ENCODE measurements around the gene PRR7. TPM values are rescaled to one million over a fixed set of nuclear protein-coding genes. Genes with fewer than 3 reads are reported as not detected.

The PRR7 gene
- total RNA-seq, 1 donor from 2014 or later: 2.1 TPM

DNA sequence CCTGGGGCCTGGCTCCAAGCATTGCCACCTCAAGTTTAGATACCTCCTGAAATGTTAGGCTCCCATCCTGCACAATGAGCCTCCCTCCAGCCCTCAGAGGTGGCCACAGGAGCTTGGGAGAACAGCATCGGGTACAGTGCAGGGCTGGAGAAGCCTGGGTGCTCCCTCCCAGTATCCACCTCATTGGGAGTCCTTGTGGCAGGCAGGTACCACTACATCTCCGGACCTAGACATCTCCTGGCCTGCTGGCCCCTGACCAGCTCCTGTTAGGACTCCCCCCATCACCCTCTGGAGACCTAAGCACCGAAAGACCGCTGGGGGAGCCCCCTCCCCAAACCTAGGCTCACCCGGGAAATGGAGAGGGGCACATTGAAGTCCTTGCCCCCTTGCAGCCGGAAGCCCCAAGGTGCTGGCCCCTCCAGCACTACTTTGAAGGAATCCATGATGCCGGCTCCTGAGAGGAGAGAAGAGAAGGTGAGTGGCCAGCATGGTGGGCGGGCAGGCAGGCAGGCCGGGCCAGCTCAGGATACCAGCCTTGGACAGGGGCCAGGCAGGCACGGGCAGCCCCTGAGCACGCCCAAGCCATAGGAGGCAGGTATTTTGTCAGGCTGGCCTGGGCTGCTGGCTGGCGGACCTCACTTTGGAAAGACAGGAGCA lies 49.6 kb downstream of the PRR7 start:
- Histone ChIP-seq H3K27ac (peak overlapping the region; percentile 81), H3K4me1 (peaks cover 51% of the 10 kb centered on the region), H3K9me3 (no peaks in the 10 kb centered on the region), H3K36me3 (no peaks in the 10 kb centered on the region), H3K27me3 (no peaks in the 10 kb centered on the region), H3K4me3 (peak overlapping the region; percentile 75)
- intact Hi-C loops (cut with DNase I): no loop called here
- no peak for ATAC-seq
- DNase-seq: peak; percentile 65
- TF ChIP-seq, protein P1, sequence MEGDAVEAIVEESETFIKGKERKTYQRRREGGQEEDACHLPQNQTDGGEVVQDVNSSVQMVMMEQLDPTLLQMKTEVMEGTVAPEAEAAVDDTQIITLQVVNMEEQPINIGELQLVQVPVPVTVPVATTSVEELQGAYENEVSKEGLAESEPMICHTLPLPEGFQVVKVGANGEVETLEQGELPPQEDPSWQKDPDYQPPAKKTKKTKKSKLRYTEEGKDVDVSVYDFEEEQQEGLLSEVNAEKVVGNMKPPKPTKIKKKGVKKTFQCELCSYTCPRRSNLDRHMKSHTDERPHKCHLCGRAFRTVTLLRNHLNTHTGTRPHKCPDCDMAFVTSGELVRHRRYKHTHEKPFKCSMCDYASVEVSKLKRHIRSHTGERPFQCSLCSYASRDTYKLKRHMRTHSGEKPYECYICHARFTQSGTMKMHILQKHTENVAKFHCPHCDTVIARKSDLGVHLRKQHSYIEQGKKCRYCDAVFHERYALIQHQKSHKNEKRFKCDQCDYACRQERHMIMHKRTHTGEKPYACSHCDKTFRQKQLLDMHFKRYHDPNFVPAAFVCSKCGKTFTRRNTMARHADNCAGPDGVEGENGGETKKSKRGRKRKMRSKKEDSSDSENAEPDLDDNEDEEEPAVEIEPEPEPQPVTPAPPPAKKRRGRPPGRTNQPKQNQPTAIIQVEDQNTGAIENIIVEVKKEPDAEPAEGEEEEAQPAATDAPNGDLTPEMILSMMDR (IDR thresholded peaks at IDR 0.05): peak; percentile 27

DNA sequence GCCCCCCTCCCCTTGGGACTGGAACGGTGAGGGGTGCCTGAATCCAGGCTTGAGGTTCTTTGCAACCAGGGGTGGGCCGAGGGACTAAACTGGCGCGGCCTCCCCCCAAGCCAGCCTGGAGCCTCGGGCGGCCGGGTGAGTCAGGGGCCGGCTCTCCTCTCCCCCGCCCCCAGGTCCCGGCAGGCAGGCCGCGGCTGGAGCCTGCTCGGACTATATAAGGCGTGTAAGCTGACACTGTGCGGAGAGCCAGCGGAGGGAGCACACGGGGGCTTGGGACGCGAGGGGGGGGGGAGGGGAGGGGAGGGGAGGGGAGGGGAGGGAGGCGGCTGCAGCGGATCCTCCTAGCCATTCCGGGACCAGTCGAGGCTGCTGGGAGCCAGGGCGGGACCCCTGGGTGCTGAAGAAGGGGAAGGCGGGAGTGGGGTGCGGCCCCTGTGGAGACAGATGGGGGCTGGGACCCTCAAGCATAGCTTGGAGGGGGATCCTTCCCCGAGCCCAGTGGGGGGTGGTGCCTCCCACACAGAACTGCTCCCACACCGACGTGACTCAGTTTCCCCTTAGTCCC lies 50.2 kb downstream of the PRR7 start:
- peak overlapping the region; percentile 81 for H3K27ac ChIP-seq
- no peaks in the 10 kb centered on the region for H3K27me3 ChIP-seq
- TF ChIP-seq, protein P1 (IDR thresholded peaks at IDR 0.05): no peak
- H3K4me1 ChIP-seq: peaks cover 51% of the 10 kb centered on the region
- no peaks in the 10 kb centered on the region for H3K36me3 ChIP-seq
- ATAC-seq: peak; percentile 2
- intact Hi-C loops (cut with DNase I): no loop called here
- peak; percentile 76 for DNase-seq
- no peaks in the 10 kb centered on the region for H3K9me3 ChIP-seq
- H3K4me3 ChIP-seq: peak overlapping the region; percentile 75

DNA sequence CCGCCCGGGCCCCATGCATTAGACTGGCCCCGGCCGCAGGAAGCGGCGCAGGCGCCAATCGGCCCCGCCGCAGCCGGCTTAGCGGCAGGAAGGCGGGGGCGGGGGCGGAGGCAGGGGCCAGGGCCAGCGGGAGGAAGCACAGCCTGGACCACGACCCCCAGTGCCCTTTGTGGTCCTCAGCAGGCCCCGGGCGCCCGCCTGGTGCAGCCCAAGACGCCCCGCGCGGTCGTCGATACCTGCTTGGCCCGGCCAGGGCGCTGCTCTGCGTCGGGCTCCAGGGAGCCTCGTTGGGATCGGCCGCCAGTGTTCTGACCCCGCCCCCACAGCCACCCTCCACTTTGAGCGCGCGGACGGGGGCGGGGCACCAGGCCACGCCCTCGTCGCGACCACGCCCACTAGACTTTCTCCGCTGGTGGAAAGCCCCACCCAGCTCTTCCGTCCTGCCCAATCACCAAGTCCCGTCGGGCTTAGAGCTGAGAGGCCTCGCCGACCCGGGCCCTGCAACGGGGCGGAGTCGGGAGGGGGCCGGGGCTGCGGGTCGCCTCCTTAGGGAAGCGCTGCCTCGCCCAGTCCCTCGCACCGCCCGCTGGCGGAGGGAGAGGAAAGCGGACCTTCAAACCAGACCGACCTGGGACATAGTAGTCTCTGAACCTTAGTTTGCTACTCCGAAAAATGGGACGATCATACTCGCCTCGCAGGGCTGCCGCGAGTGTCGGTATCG lies 50.8 kb downstream of the PRR7 start, which contains the start of gene PDLIM7:
TSS of gene PDLIM7 (minus strand) at position 313 of the 721 bp plus-strand sequence. CDS start 1,092 bp downstream, outside the sequence.
- TF ChIP-seq, protein P1 (IDR thresholded peaks at IDR 0.05): peak; percentile 13
- H3K27ac ChIP-seq: peak within 1 kb of the TSS; percentile 81
- DNase-seq (peak; percentile 97), ATAC-seq (peak; percentile 93)
- H3K9me3 ChIP-seq: no peaks in the 10 kb centered on the region
- no peaks in the 10 kb centered on the region for H3K36me3 ChIP-seq
- no peaks in the 10 kb centered on the region for H3K27me3 ChIP-seq
- H3K4me1 ChIP-seq: peaks cover 51% of the 10 kb centered on the region
- intact Hi-C loops (cut with DNase I): no loop called here
- H3K4me3 ChIP-seq: peak within 1 kb of the TSS; percentile 75

DNA sequence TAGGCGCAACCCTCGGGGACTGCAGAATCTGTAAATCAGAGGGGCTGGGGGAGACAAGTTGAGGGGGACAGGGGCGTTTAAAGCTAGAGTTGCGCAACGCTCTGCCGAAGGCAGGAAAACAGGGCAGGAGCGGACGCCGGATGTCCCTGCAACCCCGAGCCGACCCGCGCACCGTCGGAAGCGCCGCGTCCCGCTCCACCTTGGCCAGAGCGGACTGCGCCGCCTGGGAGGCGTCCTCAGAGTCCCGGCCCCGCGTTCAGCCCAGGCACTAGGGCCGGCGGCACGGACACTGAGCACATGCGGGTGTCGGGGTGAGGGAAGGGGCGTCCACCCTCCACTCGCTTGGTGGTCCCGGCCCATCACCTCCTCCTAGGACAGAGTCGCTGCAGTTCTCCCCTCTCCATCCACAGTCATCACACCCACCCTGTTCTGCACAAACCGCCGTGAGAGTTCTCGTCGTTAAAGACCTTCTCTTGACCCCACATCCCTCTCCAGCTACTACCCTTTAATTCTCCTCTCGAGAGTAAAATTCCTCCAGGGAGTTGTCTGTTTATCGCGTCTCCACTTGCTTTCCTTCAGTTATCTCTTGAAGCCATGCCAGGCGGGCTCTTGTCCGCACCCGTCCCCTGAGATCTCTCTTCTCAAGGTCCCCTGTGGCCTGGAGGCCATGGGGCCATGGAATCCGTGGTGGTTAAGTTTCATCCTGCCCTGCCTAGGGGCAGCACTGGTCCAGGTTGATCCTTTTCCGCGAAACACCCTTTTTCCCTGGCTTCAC lies 51.6 kb downstream of the PRR7 start:
- TF ChIP-seq, protein P1 (IDR thresholded peaks at IDR 0.05): peak; percentile 0
- peak overlapping the region; percentile 81 for H3K27ac ChIP-seq
- no peaks in the 10 kb centered on the region for H3K36me3 ChIP-seq
- DNase-seq (peak; percentile 78), ATAC-seq (peak; percentile 1)
- intact Hi-C loops (cut with DNase I): no loop called here
- H3K27me3 ChIP-seq: no peaks in the 10 kb centered on the region
- no peaks in the 10 kb centered on the region for H3K9me3 ChIP-seq
- H3K4me3 ChIP-seq: peak overlapping the region; percentile 75
- peaks cover 49% of the 10 kb centered on the region for H3K4me1 ChIP-seq

DNA sequence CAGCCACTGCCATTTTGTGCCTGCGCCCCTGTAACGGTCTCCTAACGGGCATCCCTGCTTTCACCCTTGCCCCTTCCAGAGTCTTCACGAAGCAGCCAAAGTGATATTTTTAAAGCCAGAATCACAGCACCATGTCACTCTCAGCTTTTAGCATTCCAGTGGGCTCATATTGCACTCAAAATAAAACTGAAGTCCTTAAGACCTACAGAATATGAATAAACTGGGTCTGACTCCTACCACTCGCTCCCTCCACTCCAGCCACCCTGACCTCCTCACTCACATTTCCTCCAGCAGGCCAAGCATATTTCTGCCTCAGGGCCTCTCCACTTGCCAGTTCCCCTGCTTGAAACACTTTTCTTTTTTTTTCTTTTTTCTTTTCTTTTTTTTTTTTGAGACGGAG lies 53.2 kb downstream of the PRR7 start:
- no peak overlapping the region for H3K27ac ChIP-seq
- ATAC-seq: no peak
- H3K9me3 ChIP-seq: no peaks in the 10 kb centered on the region
- TF ChIP-seq, protein P1 (IDR thresholded peaks at IDR 0.05): no peak
- no peak overlapping the region for H3K4me3 ChIP-seq
- DNase-seq: no peak
- no peaks in the 10 kb centered on the region for H3K27me3 ChIP-seq
- no peaks in the 10 kb centered on the region for H3K36me3 ChIP-seq
- intact Hi-C loops (cut with DNase I): loop anchor here (5.0 kb wide), 1 partner anchor 108 kb away; no protein-coding TSS in a partner anchor
- peaks cover 33% of the 10 kb centered on the region for H3K4me1 ChIP-seq

All from upper lobe of right lung (tissue), 1 donor.